H9 (cell line): ENCODE data around the gene CDC6. TPM values are rescaled to one million over a fixed set of nuclear protein-coding genes. Genes with fewer than 3 reads are reported as not detected.

Experiments used
- DNase-seq: peaks from one replicate; pipeline ENCODE4 v3.0.0-alpha.2; 2017
- H2AFZ ChIP-seq: one replicate; pipeline ENCODE4 v1.6.1; 2013; ENCODE audit warnings: mild to moderate bottlenecking, low read length, control low read depth, moderate library complexity
- H2AK5ac ChIP-seq: 2 replicates; pipeline ENCODE4 v1.6.1; 2013; ENCODE audit warnings: low read length, control low read depth, mixed read lengths; ENCODE audit not compliant: insufficient read length
- H2BK120ac ChIP-seq: one replicate; pipeline ENCODE4 v1.6.1; 2013; ENCODE audit warnings: low read depth, mild to moderate bottlenecking, low read length, control low read depth, inconsistent platforms; ENCODE audit not compliant: poor library complexity, severe bottlenecking
- H2BK12ac ChIP-seq: 2 replicates; pipeline ENCODE4 v1.6.1; 2013; ENCODE audit warnings: low read length, control low read depth, mixed read lengths, low read depth; ENCODE audit not compliant: insufficient read length
- H2BK15ac ChIP-seq: 2 replicates; pipeline ENCODE4 v1.6.1; 2013; ENCODE audit warnings: low read depth, low read length, control low read depth
- H2BK20ac ChIP-seq: one replicate; pipeline ENCODE4 v1.6.1; 2013; ENCODE audit warnings: low read depth, mild to moderate bottlenecking, low read length, control low read depth, inconsistent platforms; ENCODE audit not compliant: poor library complexity, severe bottlenecking
- H2BK5ac ChIP-seq: 2 replicates; pipeline ENCODE4 v1.6.1; 2013; ENCODE audit warnings: low read length, control low read depth, mixed read lengths; ENCODE audit not compliant: insufficient read length
- H3K14ac ChIP-seq: 2 replicates; pipeline ENCODE4 v1.6.1; 2013; ENCODE audit warnings: low read length, control low read depth; ENCODE audit not compliant: insufficient read depth
- H3K18ac ChIP-seq: 2 replicates; pipeline ENCODE4 v1.6.1; 2013; ENCODE audit warnings: low read depth, mild to moderate bottlenecking, mixed read lengths, low read length, control low read depth; ENCODE audit not compliant: insufficient read length
- H3K23ac ChIP-seq: 2 replicates; pipeline ENCODE4 v1.6.1; 2013; ENCODE audit warnings: low read length, control low read depth, mixed read lengths, low read depth; ENCODE audit not compliant: insufficient read length
- H3K23me2 ChIP-seq: 2 replicates; pipeline ENCODE4 v1.6.1; 2013; ENCODE audit warnings: low read depth, mild to moderate bottlenecking, mixed read lengths, low read length, control low read depth; ENCODE audit not compliant: insufficient read length, poor library complexity, severe bottlenecking
- H3K27ac ChIP-seq: 2 replicates; pipeline ENCODE4 v1.5.1; 2013; ENCODE audit warnings: low read length, control low read depth, mixed read lengths, low read depth; ENCODE audit not compliant: insufficient read length
- H3K27me3 ChIP-seq: 2 replicates; pipeline ENCODE4 v1.6.1; 2013; ENCODE audit warnings: low read length, control low read depth, inconsistent platforms; ENCODE audit not compliant: insufficient read depth
- H3K4ac ChIP-seq: 2 replicates; pipeline ENCODE4 v1.6.1; 2013; ENCODE audit warnings: low read depth, mild to moderate bottlenecking, control low read depth, inconsistent platforms, low read length, moderate library complexity
- H3K4me1 ChIP-seq: 2 replicates; pipeline ENCODE4 v1.6.1; 2013; ENCODE audit warnings: low read length, control low read depth, inconsistent platforms; ENCODE audit not compliant: insufficient read depth
- H3K4me2 ChIP-seq: 2 replicates; pipeline ENCODE4 v1.6.1; 2013; ENCODE audit warnings: low read length, control low read depth, mixed read lengths; ENCODE audit not compliant: insufficient read length, insufficient read depth
- H3K56ac ChIP-seq: 2 replicates; pipeline ENCODE4 v1.6.1; 2013; ENCODE audit warnings: low read depth, mild to moderate bottlenecking, mixed read lengths, low read length, control low read depth; ENCODE audit not compliant: insufficient read length
- H3K79me1 ChIP-seq: 2 replicates; pipeline ENCODE4 v1.6.1; 2013; ENCODE audit warnings: low read depth, mild to moderate bottlenecking, moderate library complexity, low read length, control low read depth, inconsistent platforms; ENCODE audit not compliant: insufficient read depth, poor library complexity, severe bottlenecking
- H3K79me2 ChIP-seq: 2 replicates; pipeline ENCODE4 v1.6.1; 2013; ENCODE audit warnings: low read length, control low read depth, inconsistent platforms; ENCODE audit not compliant: insufficient read depth
- H3K9ac ChIP-seq: 2 replicates; pipeline ENCODE4 v1.6.1; 2013; ENCODE audit warnings: low read length, control low read depth, mixed read lengths; ENCODE audit not compliant: insufficient read length; ENCODE audit errors: extremely low read depth
- H3K9me3 ChIP-seq: one replicate; pipeline ENCODE4 v1.6.1; 2013; ENCODE audit warnings: low read depth, low read length, inconsistent platforms; ENCODE audit not compliant: control insufficient read depth
- H3T11ph ChIP-seq: one replicate; pipeline ENCODE4 v1.6.1; 2013; ENCODE audit warnings: mild to moderate bottlenecking, low read length, control low read depth, inconsistent platforms
- H4K20me1 ChIP-seq: one replicate; pipeline ENCODE4 v1.6.1; 2013; ENCODE audit not compliant: control insufficient read depth, insufficient read length, insufficient read depth
- H4K5ac ChIP-seq: 2 replicates; pipeline ENCODE4 v1.6.1; 2013; ENCODE audit warnings: low read depth, mild to moderate bottlenecking, mixed read lengths, low read length, control low read depth; ENCODE audit not compliant: insufficient read length
- H4K8ac ChIP-seq: replicated peaks from 2 replicates; pipeline ENCODE4 v1.6.1; 2013; ENCODE audit warnings: low read length, control low read depth, mixed read lengths, low read depth; ENCODE audit not compliant: insufficient read length
- H4K91ac ChIP-seq: 2 replicates; pipeline ENCODE4 v1.6.1; 2013; ENCODE audit warnings: low read depth, mild to moderate bottlenecking, moderate library complexity, mixed read lengths, low read length, control low read depth; ENCODE audit not compliant: insufficient read length
- H3K27ac Mint-ChIP-seq, 3 experiments: 2 replicates in 2 of 3; 3 replicates in 1 of 3; pipeline ENCODE4 v1.8.0; 2020 to 2021; ENCODE audit warnings: mixed read lengths in 3 of 3, mild to moderate bottlenecking in 1 of 3, moderate library complexity in 1 of 3
- H3K27me3 Mint-ChIP-seq: 2 replicates; pipeline ENCODE4 v1.8.0; 2021; ENCODE audit warnings: low read depth, mild to moderate bottlenecking, moderate library complexity, mixed read lengths
- H3K36me3 Mint-ChIP-seq, 3 experiments: 2 replicates in 2 of 3; 3 replicates in 1 of 3; pipeline ENCODE4 v1.8.0; 2020 to 2021; ENCODE audit warnings: low read depth in 3 of 3, mixed read lengths in 3 of 3; ENCODE audit not compliant: insufficient read depth in 1 of 3
- H3K4me1 Mint-ChIP-seq, 2 experiments: 2 replicates each; pipeline ENCODE4 v1.8.0; 2020; ENCODE audit warnings: mixed read lengths in 2 of 2
- H3K4me3 Mint-ChIP-seq, 2 experiments: 2 replicates in 1 of 2; 3 replicates in 1 of 2; pipeline ENCODE4 v1.8.0; 2020 to 2021; ENCODE audit warnings: mild to moderate bottlenecking in 2 of 2, mixed read lengths in 2 of 2, moderate library complexity in 1 of 2
- H3K9me3 Mint-ChIP-seq, 2 experiments: 2 replicates in 1 of 2; 3 replicates in 1 of 2; pipeline ENCODE4 v1.8.0; 2020; ENCODE audit warnings: mild to moderate bottlenecking in 2 of 2, mixed read lengths in 2 of 2, moderate library complexity in 1 of 2
- CTCF ChIP-seq: fragments of 200-600 bp; sonication (generic); conservative IDR thresholded peaks from 3 replicates; pipeline ENCODE4 v1.8.0; 2021; ENCODE audit warnings: antibody characterized with exemption, mild to moderate bottlenecking
- WGBS: extraction: QIAGEN DNeasy Blood & Tissue Kit; methylation state at CpG from one replicate; pipeline ENCODE4 v1.1.7; 2013; ENCODE audit warnings: missing lambda C conversion rate, low lambda C conversion rate, mixed read lengths; ENCODE audit not compliant: insufficient read length; ENCODE audit errors: extremely low coverage; 5-methylcytosine and 5-hydroxymethylcytosine counted together
- total RNA-seq: library from RNA; stranded (reverse); gene quantifications from 2 replicates; pipeline ENCODE4 v1.2.1, GENCODE V29; 2021

CDC6 gene
- total RNA-seq, 1 experiment from 2014 or later, result 131 TPM

DNA sequence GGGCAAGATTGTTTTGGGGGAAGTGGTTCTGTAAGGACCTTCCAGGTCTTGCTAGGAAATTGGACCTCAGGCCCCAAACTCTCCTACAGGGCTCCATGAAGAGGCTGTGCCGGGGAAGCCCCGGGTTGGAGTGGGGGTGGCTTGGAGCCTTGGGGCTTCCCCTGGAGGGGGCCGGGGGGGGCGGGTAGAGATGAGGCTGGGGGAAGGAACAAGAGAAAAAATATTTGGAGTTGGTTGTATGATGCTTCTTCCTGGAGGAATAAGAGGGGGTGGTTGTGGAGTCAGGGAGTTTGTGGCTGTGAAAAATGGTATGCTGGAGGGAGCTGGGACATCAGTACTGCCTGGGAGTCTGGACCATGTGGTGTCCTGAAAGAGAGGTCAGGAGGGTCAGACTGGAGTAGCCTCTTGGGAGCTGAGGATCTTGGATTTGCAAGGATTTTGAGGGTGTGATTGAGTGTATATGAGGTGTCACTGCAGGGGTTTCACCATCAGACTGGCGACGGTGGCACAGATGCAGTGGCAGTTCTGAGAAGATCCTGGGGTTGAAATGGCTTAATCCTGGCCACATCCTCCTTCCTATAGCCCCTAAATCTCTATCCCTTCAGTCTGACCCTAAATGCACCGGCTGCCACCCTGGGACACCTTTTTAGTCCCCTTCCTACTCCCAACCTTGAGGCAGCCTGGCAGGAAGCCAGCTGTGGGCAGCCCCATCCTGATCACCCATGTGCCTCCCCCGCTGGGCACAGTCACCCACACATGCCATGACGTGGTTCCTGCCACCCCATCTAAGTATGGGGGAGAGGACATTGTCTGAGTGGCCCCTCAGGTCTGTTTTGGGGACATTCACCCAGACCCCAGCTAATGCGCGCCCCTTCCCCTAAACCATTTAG, 32.2 kb downstream of the CDC6 start:
- peaks cover 8% of the 10 kb centered on the region; the same call in 1 of the 2 replicates for H3K4me1 ChIP-seq
- no peaks in the 10 kb centered on the region for H3K79me1 ChIP-seq
- H3K9me3 ChIP-seq, result no peaks in the 10 kb centered on the region
- no peak overlapping the region for H3K23ac ChIP-seq
- H2AFZ ChIP-seq, result no peak overlapping the region
- H3K79me2 ChIP-seq, result no peaks in the 10 kb centered on the region; the same call in 1 of the 2 replicates
- H4K20me1 ChIP-seq, result peaks cover 4% of the 10 kb centered on the region
- peak; percentile 25 for DNase-seq
- no peak overlapping the region for H3K56ac ChIP-seq
- no peak for TF ChIP-seq CTCF
- no CpG with 5 or more reads among the region's 11 CpGs for WGBS
- no peak overlapping the region for H3K4me2 ChIP-seq
- no peak overlapping the region for H3T11ph ChIP-seq
- no peak overlapping the region for H4K8ac ChIP-seq
- Mint-ChIP-seq H3K4me3 (peak overlapping the region; percentile 9 to 94; a peak in 4 of 5 replicates), H3K9me3 (no peaks in the 10 kb centered on the region), H3K36me3 (no peaks in the 10 kb centered on the region; a peak in 1 of 7 replicates), H3K4me1 (peaks cover 56 to 72% of the 10 kb centered on the region in 2 experiments), H3K27me3 (peaks cover 55% of the 10 kb centered on the region), H3K27ac (peak overlapping the region in 1 of 3 experiments; percentile 24; a peak in 1 of 7 replicates)
- H2BK120ac ChIP-seq, result no peak overlapping the region
- no peak overlapping the region for H2BK12ac ChIP-seq
- H2AK5ac ChIP-seq, result no peak overlapping the region
- no peak overlapping the region for H2BK5ac ChIP-seq
- no peak overlapping the region for H4K91ac ChIP-seq
- peaks cover 5% of the 10 kb centered on the region; the same call in 1 of the 2 replicates for H3K27me3 ChIP-seq
- no peak overlapping the region for H3K9ac ChIP-seq
- H4K5ac ChIP-seq, result no peak overlapping the region
- H2BK15ac ChIP-seq, result no peak overlapping the region
- H3K14ac ChIP-seq, result no peak overlapping the region
- no peak overlapping the region for H3K4ac ChIP-seq
- no peak overlapping the region for H3K18ac ChIP-seq
- no peak overlapping the region for H2BK20ac ChIP-seq
- peaks cover 26% of the 10 kb centered on the region for H3K23me2 ChIP-seq
- no peak overlapping the region for H3K27ac ChIP-seq
